Cerebellar cortex (tissue), 1 donor: ENCODE results near the gene LRRC2.
"Not testable (repeated sequence)": the region's sequence is repeated elsewhere in the genome, so short reads cannot be mapped to it uniquely, and the experiment has no call there.

Source experiments
- DNase-seq: peaks from one replicate; pipeline ENCODE4 v3.0.0-alpha.2; 2015; ENCODE audit warnings: low spot score

Gene LRRC2

DNA sequence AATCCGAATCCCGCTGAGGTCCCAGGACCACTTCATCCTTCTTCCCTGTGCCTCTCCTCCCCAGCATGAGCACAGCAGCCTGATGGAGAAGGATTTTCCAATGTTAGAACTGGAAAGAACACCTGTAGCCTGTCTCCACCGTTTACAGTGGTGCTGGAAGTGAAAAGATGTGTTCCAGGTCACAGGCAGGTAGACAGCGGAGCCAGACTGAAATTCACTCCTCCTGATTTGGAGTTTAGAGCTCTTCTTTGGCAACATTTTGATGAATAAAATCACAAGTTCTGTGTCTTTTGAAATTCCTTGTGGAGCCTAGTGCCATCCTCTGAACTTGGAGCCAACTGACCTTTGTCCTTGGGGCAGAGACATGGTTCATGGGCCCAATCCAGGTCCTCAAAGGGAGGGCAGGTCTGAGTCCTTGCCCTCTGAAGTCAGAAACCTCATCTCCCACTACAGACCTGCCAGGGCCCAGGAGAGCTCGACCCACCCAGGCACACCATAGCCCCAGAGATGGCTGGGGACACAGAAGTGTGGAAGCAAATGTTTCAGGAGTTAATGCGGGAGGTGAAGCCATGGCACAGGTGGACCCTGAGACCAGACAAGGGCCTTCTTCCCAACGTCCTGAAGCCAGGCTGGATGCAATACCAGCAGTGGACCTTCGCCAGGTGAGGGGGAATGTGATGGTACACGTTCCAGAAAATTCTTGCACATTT is 68.4 kb downstream of the LRRC2 start, which contains the start of gene RTP3:
Gene RTP3, plus strand, starts transcription at position 421 of the 710 bp plus-strand sequence. Its CDS starts 87 bp downstream, at position 508.
- DNase-seq, result no peak

DNA sequence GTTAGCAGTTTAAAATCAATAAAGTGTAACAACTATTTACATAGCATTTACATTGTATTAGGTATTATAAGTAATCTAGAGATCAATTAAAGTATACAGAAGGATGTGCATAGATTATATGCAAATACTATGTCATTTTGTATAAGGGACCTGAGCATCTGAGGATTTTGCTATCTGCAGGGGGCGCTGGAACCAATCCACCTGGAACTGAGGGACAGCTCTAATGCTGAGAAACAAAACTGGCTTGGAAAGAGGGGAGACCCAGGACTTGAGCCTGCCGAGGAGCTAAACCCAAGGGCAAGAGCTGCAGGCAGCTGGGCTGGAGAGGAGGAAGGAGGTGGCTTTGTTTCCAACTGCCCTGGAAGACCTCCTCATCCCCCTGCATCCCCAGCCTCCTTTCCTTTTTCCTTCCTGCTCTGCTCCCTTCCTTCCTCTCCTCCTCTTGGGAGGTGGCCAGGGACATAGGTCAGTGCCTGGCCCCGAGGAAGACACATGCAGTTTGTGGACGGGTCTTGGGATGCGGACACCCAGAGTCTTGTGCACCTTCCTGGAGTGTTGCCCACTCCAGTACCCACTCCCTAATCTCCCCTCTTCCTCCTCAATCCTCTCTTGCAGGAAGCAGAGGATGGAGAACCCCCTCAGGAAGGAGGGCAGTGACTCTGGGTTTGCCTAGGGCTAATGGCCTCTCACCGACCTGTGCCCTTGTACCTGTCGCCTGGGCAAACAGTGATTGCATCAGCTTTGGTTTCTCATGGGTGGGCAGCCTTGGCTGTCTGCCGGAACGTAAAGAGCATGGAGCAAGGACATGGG is 69.2 kb downstream of the LRRC2 start:
- peak; percentile 21 for DNase-seq

DNA sequence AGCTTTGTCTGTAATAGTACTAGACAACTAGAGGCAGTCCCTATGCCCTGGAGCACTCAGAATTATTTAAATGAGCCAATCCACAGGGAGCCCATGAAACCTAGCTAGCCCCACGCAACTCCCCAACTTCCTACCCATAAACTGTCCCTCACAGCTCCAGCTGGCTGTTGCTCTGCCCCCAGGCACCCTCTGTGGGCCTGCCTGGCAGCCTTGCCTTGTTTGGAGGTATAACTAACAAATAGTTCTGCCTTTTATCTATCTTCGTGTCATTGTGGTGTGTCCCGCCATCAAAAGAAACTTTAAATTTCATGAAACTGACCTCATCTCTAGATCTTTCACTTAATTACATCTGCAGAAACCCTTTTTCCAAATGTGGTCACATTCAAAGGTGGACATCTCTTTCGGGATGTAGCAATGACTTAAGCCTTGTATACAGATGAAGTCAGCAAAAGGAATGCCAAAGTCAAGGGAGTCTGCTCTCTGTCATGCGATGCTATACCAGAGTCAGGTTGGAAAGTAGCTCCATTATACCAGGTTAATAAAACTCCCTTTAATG is 70.1 kb downstream of the LRRC2 start:
- no peak for DNase-seq

DNA sequence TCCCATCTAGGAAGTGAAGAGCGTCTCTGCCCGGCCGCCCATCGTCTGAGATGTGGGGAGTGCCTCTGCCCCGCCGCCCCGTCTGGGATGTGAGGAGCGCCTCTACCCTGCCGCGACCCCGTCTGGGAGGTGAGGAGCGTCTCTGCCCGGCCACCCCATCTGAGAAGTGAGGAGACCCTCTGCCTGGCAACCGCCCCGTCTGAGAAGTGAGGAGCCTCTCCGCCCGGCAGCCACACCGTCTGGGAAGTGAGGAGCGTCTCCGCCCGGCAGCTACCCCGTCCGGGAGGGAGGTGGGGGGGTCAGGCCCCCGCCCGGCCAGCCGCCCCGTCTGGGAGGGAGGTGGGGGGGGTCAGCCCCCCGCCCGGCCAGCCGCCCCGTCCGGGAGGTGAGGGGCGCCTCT is 71.6 kb downstream of the LRRC2 start:
- not testable (repeated sequence) for DNase-seq

DNA sequence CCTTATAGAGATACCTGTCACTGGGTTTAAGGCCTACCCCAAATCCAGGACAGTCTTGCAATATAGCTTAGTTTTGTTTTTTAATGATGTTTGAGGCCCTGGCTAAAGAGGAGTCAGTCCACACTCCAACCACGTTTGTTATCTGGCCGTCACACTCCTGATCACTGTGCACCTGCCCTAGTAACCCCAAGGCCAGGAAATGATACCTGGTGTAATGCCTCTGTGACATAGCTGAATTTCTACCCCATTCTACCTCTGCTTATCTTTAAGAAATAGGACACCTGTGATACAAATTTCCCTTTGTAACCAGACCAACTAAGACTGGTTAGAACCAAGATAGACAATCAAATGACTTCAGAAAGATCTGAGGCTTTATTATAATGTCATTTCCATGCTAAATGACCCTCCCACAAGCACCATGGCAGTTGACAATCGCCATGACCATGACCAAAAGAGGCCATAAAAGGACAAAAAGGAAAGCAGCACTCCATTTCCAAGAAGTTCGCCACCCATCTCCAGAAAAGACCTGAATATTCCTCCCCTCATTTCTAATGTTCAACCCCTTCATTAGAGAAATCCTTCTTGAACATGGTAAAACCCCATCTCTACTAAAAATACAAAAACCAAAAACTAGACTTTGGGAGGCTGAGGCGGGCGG is 73.1 kb downstream of the LRRC2 start:
- no peak for DNase-seq

DNA sequence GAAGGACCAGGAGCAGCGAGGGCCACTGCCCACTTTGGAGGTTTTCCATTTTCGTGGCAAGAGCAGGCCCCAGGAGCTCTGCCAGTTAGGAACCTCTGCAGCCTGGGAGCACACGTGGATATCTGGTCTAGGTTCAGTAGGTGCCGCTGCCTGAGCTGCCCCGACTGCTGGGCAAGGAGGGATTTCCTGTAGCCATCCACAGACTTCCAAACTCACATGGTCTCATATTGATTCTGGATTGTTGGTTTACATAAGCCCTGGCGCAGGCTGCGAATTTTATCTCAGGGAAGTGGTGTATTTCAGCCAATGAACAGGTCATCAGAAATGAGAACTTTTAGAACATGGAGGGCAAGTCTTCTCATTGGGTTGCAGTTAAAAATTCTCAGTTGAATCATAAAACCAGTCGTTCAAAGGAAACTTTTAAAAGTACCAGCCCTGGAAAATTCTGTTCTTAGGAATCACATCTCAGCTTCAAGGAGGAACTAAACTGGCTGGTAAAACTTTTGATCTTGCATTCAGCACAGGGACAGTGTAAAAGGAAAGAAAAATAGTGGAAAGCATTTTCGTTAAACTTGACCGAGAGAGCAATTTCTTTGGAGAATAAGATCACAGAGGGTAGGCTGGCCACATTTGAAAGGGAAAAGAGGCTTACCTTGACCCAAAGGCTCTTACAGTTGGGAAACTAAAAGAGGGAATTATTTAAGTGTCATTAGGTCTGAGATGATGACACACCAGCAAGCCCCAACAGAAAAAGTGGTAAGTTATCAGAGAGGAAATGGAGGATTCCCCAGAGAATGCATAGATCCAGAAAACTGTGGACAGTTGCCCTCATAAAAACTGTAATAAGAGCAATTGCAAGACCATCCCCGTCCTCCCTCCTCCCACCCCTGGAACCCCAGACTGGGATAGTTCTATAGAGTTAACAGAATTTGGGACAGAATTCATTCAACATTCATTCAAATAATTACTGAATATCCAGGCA is 74.7 kb downstream of the LRRC2 start:
- DNase-seq, result no peak

DNA sequence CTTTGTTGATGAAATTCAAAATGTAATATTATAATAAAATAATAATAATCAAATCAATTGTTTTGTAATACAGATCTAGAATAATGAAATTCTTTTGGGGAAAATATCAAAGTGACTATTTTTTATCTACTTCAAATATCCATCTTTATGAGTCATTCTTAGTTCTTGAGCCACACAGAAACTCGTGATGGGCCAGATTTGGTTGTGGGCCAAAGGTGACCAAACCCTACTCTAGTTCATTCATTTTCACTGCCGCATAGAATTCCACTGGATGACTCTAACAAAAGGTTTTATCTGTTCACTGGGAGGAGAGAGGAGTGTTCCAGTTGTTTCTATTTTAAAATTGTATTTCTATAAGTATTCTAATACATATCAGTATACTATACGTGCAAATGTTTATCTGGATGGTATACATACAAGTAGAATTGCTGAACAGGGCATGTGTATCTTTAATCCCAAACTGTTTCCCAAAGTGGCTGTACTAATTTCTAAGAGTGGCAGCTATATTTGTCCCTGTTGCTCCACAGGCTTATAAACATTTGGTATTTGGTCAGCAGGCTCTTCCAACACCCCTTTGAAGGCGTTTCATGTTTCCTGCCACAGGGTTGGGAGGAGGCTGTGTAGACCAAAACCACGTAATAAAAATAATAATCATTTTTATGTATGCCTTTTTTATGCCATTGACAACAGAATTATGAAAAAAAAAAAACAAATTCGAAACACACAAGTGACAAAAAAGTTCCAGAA is 75.6 kb downstream of the LRRC2 start:
- no peak for DNase-seq

DNA sequence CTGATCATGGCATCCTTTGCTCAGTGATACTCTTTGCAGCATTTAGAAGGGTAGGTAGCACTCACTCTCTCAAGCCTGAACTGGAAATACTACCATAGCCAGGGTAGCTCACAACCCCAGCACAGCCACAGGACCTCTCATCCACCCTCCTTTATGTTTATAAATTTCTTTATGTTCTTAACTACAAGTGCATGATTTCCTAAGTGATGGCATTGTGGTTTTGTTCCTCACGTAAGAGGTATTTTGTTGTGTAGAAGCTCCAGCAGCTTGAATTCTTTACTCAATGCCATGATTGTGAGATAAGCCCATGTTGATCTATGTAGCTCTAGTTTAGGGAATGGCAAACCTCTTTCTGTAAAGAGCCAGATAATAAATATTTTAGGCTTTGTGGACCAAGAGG is 76.2 kb downstream of the LRRC2 start:
- DNase-seq, result no peak

DNA sequence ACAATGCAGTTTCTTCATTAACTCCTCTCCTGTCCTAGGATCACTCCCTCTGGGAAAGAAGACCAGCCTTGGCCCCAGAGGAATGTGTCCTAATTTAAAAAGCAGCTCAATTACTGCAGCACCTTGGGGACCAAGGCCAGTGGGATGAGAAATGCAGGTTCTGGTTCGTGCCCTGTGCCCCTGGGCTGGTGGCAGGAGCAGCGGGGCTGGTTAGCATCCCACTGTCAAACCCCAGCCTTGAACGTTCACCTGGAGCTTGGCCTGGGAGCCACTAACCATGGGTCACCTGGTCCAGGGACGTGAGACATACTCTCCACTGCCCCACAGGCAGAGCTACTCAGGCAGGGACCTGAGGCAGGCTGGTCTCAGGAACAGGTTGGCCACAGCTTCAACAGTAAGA is 76.7 kb downstream of the LRRC2 start:
- DNase-seq, result no peak

DNA sequence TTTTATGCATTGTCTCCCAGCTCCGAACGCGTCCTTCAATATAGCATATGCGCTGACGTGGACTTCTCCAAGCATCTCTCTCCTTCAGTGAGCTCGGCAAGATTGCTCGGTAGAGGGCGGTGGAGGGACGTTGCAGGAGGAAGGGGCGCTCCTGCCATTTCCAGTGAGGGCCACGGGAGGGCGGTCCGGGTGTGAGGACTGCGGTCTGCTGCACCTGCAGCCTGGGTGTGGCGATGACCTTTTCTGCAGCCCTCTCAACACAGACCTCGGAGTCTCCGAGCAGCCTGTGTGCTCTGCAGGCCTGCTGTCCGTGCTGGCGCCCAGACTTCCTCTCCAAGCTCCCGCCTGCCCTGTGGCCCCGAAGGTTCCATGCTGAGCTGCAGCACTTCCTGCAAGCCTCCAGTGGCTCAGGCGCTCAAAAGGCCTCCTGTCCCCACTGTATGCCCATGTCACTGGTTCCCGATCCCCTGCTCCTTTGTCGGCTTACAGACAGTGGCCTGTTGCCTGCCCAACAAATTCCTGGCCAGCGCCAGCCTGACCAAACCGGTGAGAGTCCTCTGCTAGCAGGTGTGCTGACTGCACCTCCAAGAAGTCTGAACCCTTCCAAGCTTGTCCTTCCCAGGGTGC is 77.3 kb downstream of the LRRC2 start:
- DNase-seq, result peak; percentile 92

DNA sequence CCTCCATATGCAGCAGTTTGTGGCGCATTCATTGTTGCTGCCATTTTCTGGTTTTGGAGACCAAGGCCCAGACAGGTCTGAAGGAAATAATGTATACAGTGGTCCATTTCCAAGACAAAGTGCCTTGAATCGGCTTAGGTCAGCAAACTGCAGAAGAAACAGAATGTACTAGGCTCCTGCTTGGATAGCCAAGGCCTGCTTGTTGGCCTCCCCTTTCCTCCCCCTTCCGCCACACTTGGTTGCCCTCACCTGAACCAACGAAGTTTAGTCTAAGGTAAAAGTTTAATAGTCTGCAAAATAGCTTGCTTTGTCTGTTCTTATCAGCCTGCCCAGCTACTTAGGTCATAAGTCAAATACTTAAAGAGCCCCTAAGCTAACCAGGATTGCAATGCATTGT is 80.3 kb downstream of the LRRC2 start:
- DNase-seq, result no peak

DNA sequence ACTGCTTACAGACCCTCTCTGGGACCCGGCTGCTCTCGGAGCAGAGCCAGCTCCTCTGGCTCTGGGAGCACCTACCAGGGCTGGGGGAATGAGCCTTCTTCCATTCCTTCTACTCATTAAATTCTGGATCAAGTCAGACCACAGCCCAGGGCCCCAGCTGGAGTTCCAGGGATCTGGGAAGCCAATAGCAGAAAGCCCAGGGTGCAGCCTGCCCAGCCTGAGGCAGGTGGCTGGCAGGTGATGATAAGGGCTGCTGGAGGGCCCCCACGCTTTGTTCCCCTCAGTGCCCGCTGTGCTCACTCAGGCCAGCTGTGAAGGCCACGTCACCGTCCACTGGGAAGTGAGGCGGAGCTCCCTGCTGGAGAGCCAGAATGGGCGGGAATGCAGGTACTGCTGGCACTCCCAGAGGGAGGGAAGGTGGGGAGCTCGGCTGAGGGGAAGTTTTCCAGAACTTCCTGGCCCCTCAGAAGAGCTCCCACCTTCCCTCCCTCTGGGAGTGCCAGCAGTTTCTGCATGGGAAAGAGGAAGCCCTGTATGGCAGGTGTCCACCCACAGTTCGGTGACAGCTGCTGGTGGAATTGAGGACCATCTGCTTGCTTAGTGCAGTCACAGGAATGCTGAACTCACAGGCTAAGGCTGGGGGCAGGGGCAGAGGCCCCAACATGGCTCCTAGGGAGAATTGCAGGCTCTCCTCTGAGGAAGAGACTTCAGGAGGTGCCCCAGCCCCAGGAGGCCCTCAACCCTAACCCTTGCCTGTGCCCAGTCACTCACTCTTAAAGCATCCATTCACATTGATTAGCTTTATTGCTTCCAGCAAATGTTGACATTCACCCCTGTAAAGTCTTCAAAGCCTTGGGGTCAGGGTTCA is 81.0 kb downstream of the LRRC2 start:
- DNase-seq, result peak; percentile 52

DNA sequence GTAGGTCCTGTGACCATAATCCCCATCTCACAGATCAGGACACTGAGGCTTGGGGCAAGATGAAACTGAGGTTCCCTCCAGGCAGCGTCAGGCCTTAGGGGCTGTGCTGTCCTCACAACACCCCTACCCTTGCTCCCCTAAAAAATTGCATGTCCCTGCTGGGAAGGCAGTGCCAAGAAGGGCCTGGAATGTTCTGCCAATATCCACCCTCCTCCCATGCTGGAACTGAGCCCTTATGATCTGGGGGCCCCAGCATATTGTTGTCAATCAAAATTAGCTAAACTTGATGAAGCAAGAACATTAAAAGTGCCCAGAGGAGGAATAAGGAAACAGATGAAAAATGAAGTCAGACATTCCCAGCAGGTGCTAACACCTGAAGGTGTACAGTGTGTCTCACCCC is 81.7 kb downstream of the LRRC2 start:
- DNase-seq, result no peak

DNA sequence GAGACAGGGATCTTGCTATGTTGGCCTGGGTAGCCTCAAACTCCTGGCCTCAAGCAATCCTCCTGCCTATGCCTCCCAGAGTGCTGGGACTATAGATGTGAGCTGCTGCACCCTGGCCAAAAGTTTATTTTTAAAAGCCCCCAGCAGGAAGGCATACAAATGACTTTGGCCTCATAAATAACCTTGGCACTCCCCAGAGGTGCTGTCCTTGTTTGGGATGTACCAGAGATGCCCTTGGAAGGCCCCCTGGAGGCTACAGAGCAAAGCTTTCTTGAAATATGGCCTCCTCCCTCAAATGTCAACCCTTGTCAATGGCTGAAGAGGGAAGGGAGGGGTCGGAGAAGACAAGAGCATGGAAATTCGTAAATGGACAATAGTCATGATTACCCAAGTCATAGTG is 82.3 kb downstream of the LRRC2 start:
- DNase-seq, result no peak

DNA sequence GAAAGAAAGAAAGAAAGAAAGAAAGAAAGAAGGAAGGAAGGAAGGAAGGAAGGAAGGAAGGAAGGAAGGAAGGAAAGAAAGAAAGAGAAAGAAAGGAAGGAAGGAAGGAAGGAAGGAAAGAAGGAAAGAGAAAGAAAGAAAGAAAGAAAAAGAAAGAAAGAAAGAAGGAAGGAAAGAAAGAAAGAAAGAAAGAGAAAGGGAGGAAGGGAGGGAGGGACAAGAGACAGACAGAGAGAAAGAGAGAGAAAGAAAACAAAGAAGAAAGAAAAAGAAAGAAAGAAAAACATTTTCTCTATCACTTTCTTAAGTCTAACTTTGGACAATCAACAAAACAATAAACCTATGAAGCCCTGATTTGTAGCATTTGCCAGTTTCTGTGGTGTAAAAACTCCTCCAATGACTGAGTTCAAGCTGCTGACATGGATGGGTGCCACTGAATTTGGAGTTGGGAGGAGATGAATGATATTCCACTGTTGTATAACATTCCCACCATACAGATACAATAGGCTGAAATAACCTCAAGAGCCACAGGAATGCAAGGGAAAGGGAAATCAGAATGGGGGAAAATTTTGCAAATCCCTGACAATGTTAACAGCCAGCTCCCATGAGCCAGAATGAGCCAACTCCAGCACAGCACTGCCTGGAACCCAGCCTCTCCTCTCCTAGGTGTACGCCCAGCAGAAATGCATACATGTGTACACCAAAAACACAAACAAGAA is 83.3 kb downstream of the LRRC2 start:
- no peak for DNase-seq

DNA sequence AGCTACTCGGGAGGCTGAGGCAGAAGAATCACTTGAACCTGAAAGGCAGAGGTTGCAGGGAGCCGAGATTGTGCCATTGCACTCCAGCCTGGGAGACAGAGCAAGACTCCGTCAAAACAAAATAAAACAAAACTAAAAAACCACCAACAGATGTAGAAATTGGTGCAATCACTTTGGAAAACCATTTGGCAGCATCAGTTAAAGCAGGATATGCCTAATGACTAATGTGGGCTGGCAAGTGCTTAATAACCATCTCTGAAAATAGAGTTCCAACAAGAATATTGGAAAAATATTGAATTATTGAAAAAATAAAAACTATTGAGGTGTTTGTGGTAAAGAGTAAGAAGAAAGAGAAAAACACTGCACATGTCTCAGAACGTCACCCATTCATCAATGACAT is 84.5 kb downstream of the LRRC2 start:
- DNase-seq, result no peak

DNA sequence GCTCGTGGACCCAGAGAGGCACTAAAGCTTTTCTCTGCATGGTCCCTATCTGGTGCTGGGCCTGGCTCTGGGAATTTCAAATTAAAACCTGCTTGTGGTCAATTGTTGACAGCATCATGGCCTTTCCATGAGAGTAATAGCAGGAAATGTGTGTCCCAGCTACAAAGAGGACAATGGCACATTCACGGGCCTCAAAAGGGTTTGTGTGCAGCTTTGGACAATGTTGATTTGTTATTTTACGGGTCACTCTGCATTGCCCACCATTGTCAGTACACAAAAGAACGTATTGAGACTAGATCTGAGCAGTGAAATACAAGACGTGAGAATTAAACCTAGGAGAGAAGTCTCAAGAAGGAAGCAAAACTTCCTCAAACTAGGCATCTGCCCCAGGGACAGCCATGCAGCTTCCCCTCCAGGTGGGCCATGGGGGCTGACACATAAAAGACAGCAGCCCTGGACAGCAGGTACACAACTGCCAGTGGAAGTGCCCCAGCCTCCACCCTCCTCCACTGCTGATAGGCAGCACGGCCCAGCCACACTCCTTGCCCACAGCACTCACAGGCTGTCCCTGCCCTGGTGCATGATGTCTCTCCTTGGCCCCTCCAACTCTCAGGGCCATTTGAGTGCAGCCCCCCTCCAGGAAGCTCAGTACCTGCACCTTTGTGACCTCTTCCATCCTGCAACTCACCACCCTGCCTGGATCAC is 85.5 kb downstream of the LRRC2 start:
- DNase-seq, result no peak

DNA sequence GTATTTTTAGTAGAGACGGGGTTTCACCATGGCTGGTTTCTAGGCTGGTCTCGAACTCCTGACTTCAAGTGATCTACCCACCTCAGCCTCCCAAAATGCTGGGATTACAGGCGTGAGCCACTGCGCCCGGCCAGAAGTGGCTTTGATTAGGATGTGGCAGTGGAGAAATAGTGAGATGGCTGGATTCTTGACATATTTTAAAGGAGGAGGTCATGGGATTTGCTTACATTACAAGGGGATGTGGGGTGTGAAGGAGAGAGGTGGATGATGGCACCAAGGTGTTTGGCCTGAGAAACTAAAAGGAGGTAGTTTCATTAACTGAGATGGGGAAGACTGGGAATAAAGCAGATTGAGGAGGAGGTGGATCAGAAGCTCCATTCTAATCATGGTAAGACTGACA is 86.4 kb downstream of the LRRC2 start:
- no peak for DNase-seq
